Body of pancreas (tissue), 4 donors: ENCODE results near the gene RABEP1.

Experiments used
- POLR2A ChIP-seq, 3 donors: fragments of 450-650 bp; IDR thresholded peaks; one replicate each; pipeline ENCODE4 v1.6.1; 2016; ENCODE audit warnings: antibody characterized with exemption in 3 of 3, mild to moderate bottlenecking in 2 of 3
- TF ChIP-seq, protein P1 (sequence below), 7 experiments: fragments of 450-650 bp in 4 of 7; fragments of 200-600 bp in 3 of 7; sonication (generic) in 3 of 7; IDR thresholded peaks; one replicate each; pipeline ENCODE4 v1.5.1; 2016 to 2019; ENCODE audit warnings: antibody characterized with exemption in 7 of 7

DNA sequence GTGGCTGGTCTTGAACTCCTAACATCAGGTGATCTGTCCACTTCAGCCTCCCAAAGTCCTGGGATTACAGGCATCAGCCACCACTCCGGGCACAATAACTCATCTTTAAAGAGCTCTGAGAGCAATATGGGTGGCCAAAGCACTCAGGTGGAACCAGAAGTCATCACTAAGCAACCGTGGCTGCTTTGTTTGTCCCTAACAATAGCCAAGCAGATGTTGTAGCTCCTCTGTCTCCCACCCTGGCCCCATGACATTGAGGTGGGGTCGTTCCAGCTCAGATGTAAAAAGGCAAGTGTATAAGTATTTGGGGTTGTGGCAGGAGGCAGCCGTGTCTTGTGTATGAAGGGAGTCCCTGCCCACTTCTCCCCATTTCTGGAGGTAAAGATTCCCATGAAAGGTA lies 43.8 kb upstream of the RABEP1 start:
- TF ChIP-seq POLR2A (IDR thresholded peaks at IDR 0.05), result no peak
- TF ChIP-seq, protein P1, sequence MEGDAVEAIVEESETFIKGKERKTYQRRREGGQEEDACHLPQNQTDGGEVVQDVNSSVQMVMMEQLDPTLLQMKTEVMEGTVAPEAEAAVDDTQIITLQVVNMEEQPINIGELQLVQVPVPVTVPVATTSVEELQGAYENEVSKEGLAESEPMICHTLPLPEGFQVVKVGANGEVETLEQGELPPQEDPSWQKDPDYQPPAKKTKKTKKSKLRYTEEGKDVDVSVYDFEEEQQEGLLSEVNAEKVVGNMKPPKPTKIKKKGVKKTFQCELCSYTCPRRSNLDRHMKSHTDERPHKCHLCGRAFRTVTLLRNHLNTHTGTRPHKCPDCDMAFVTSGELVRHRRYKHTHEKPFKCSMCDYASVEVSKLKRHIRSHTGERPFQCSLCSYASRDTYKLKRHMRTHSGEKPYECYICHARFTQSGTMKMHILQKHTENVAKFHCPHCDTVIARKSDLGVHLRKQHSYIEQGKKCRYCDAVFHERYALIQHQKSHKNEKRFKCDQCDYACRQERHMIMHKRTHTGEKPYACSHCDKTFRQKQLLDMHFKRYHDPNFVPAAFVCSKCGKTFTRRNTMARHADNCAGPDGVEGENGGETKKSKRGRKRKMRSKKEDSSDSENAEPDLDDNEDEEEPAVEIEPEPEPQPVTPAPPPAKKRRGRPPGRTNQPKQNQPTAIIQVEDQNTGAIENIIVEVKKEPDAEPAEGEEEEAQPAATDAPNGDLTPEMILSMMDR (IDR thresholded peaks at IDR 0.05), result no peak
